ENCODE results near the gene PLEKHA7. TPM values are rescaled to one million over a fixed set of nuclear protein-coding genes. Genes with fewer than 3 reads are reported as not detected.
A peak's percentile ranks its signal among the peaks of the same experiment; 100 is the strongest.

Gene PLEKHA7
- total RNA-seq, 4 donors from 2014 or later, result 23.6 to 47.5 (median 32.7) TPM

DNA sequence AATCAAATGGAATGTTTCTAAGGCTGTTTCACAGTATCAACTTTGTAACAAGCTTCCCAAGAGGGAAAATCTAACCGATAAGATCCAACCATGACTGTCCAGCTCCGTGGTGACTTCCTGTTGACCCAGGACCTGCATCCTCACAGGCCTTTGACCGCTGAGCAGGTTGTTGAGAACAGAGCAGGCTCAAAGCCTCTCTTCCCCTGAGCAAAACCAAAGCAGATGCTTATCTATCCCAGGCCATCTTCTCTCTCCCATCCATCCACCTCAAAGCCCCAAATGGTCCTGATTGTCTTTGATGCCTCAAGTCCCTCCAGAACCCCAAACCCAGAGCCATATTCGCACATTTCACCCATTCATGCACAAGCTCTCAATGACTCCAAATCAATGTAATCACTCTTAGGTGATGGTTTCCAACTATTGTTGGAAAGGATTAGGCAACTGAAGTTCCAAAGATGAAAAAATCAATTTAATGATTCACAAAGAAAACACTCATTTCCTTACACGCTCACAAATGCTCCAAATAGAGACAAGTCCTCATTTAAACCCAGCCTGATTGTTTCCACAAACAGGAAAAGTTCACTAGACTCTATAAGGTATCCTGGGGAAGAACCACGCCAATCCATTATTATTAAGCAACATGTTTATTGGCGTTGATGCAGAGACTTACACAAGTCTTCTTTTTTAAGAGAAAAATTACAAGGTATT lies 227.0 kb downstream of the PLEKHA7 start:
- Histone ChIP-seq H3K27me3 (no peaks in the 10 kb centered on the region), H3K9me3 (no peaks in the 10 kb centered on the region), H3K36me3 (no peaks in the 10 kb centered on the region), H3K27ac (no peak overlapping the region), H3K4me1 (peaks cover 81% of the 10 kb centered on the region), H3K4me3 (no peak overlapping the region)
- TF ChIP-seq POLR2A (IDR thresholded peaks at IDR 0.05) (no peak), POLR2AphosphoS5 (IDR thresholded peaks at IDR 0.05) (no peak), EP300 (IDR thresholded peaks at IDR 0.05) (no peak), CTCF (IDR thresholded peaks at IDR 0.05) (no peak)
- DNase-seq (ENCODE audit: low spot score in 2 of 2), result peak in 1 of 2 donors; percentile 14
- 74% methylated on average over 7 of the region's 7 CpGs for WGBS

DNA sequence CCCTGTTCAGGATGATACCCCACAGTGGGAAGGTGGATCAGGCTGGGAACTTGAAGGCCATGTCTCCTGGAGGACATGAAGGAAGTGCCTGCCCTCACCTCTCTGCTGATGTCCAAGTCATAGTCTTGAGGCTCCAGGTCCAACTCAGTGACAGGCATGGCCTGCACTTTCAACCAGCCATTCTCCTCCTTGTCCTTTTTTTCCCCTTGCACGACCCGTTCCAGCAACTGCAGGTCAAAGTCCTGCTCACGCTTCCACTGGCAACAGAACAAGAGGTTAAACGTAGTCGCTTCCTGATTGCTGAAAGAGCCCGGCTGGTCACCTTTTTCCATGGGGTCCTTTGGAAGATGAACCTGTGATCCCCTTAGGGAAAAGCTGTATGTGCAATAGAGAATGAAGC lies 228.1 kb downstream of the PLEKHA7 start:
- no peaks in the 10 kb centered on the region for H3K9me3 ChIP-seq
- DNase-seq (ENCODE audit: low spot score in 2 of 2), result no peak
- TF ChIP-seq POLR2AphosphoS5 (IDR thresholded peaks at IDR 0.05), result no peak
- TF ChIP-seq CTCF (IDR thresholded peaks at IDR 0.05), result no peak
- no peak for TF ChIP-seq POLR2A (IDR thresholded peaks at IDR 0.05)
- no peak for TF ChIP-seq EP300 (IDR thresholded peaks at IDR 0.05)
- no peaks in the 10 kb centered on the region for H3K36me3 ChIP-seq
- no peak overlapping the region for H3K27ac ChIP-seq
- H3K27me3 ChIP-seq, result no peaks in the 10 kb centered on the region
- no peak overlapping the region for H3K4me3 ChIP-seq
- WGBS, result 90% methylated on average over 6 of the region's 6 CpGs
- peaks cover 79% of the 10 kb centered on the region for H3K4me1 ChIP-seq

- WGBS, result 65% methylated on average over 4 of the region's 7 CpGs
- H3K9me3 ChIP-seq, result no peaks in the 10 kb centered on the region
- no peak overlapping the region for H3K27ac ChIP-seq
- DNase-seq (ENCODE audit: low spot score in 2 of 2), result peak in 1 of 2 donors; percentile 81
- no peaks in the 10 kb centered on the region for H3K27me3 ChIP-seq
- peaks cover 74% of the 10 kb centered on the region for H3K4me1 ChIP-seq
- TF ChIP-seq EP300 (IDR thresholded peaks at IDR 0.05) (no peak), CTCF (IDR thresholded peaks at IDR 0.05) (peak; percentile 72 to 90), POLR2AphosphoS5 (IDR thresholded peaks at IDR 0.05) (no peak), POLR2A (IDR thresholded peaks at IDR 0.05) (no peak)
- no peak overlapping the region for H3K4me3 ChIP-seq
- no peaks in the 10 kb centered on the region for H3K36me3 ChIP-seq
These were observed 228.6 kb downstream of the PLEKHA7 start for GRCh38 chr11:16785520-16786128.

DNA sequence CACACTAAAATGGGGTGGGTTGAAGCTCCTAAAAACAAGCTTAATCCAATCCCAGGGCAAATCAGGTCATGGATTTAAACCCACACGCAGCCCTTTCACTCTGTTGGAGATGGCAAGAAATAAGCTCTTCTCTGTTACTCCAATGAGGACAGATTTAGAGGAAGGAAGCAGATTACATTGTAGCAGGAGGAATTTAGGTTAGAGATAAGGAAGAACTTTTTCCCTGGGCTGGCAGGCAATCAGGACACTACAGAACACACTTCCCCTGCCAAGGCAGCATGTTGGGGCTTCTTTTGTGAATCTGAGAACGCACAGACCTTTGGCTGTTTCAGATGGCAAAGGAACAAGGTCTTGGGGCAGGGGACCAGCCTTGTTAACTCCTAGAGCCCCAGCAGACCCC lies 229.5 kb downstream of the PLEKHA7 start:
- no peak overlapping the region for H3K27ac ChIP-seq
- no peaks in the 10 kb centered on the region for H3K9me3 ChIP-seq
- H3K36me3 ChIP-seq, result no peaks in the 10 kb centered on the region
- H3K27me3 ChIP-seq, result no peaks in the 10 kb centered on the region
- WGBS, result 55% methylated on average over 2 of the region's 2 CpGs
- no peak for DNase-seq (ENCODE audit: low spot score in 2 of 2)
- H3K4me3 ChIP-seq, result no peak overlapping the region
- peaks cover 67% of the 10 kb centered on the region for H3K4me1 ChIP-seq
- no peak for TF ChIP-seq CTCF (IDR thresholded peaks at IDR 0.05)
- TF ChIP-seq POLR2A (IDR thresholded peaks at IDR 0.05), result no peak
- no peak for TF ChIP-seq EP300 (IDR thresholded peaks at IDR 0.05)
- TF ChIP-seq POLR2AphosphoS5 (IDR thresholded peaks at IDR 0.05), result no peak

GRCh38 chr11:16784097-16784496 lies 230.1 kb downstream of the PLEKHA7 start:
- Histone ChIP-seq H3K27me3 (no peaks in the 10 kb centered on the region), H3K9me3 (no peaks in the 10 kb centered on the region), H3K36me3 (no peaks in the 10 kb centered on the region), H3K27ac (no peak overlapping the region), H3K4me1 (peaks cover 65% of the 10 kb centered on the region), H3K4me3 (no peak overlapping the region)
- DNase-seq (ENCODE audit: low spot score in 2 of 2), result no peak
- 75% methylated on average over 2 of the region's 2 CpGs for WGBS
- no peak for TF ChIP-seq CTCF (IDR thresholded peaks at IDR 0.05)
- TF ChIP-seq EP300 (IDR thresholded peaks at IDR 0.05), result no peak
- no peak for TF ChIP-seq POLR2AphosphoS5 (IDR thresholded peaks at IDR 0.05)
- TF ChIP-seq POLR2A (IDR thresholded peaks at IDR 0.05), result no peak

Measured in suprapubic skin (tissue), 4 donors.